Heart right ventricle (tissue), 16 donors: Measurements from ENCODE around the gene UBE2O. TPM values are rescaled to one million over a fixed set of nuclear protein-coding genes. Genes with fewer than 3 reads are reported as not detected.
A peak's percentile ranks its signal among the peaks of the same experiment; 100 is the strongest.

ENCODE experiments used
- ATAC-seq, 8 donors: fragments of 200-7000 bp; cut with Tn5 transposase; one replicate each; pipeline ENCODE4 v1.9.1; 2020; ENCODE audit warnings: mild to moderate bottlenecking in 8 of 8, moderate library complexity in 8 of 8, moderate number of reproducible peaks in 1 of 8
- DNase-seq, 2 donors: peaks; one replicate each; pipeline ENCODE4 v3.0.0-alpha.2; 2020
- H3K27ac ChIP-seq, 10 donors: fragments of 200-600 bp; sonication (generic) in 2 of 10; one replicate each; pipeline versions ENCODE4 v1.5.0 to v1.8.0; 2020 to 2022; ENCODE audit warnings: mild to moderate bottlenecking in 3 of 10
- H3K27me3 ChIP-seq, 7 donors: fragments of 200-600 bp; one replicate each; pipeline ENCODE4 v1.8.0; 2021 to 2022; ENCODE audit warnings: mild to moderate bottlenecking in 2 of 7
- H3K36me3 ChIP-seq, 9 donors: fragments of 200-600 bp; sonication (generic) in 1 of 9; one replicate each; pipeline versions ENCODE4 v1.5.0 to v1.8.0; 2020 to 2022; ENCODE audit warnings: mild to moderate bottlenecking in 2 of 9
- H3K4me1 ChIP-seq, 9 donors: fragments of 200-600 bp; sonication (generic) in 1 of 9; one replicate each; pipeline versions ENCODE4 v1.5.0 to v1.8.0; 2020 to 2022; ENCODE audit warnings: mild to moderate bottlenecking in 4 of 9
- H3K4me3 ChIP-seq, 10 donors: fragments of 200-600 bp; sonication (generic) in 2 of 10; one replicate each; pipeline versions ENCODE4 v1.5.0 to v1.8.0; 2020 to 2022; ENCODE audit warnings: mild to moderate bottlenecking in 7 of 10, moderate library complexity in 2 of 10
- H3K9me3 ChIP-seq, 11 donors: fragments of 200-600 bp in 10 of 11; sonication (generic) in 2 of 11; one replicate each; pipeline versions ENCODE4 v1.5.0 to v1.8.0; 2013 to 2022; ENCODE audit warnings: mild to moderate bottlenecking in 2 of 11, control low read depth in 1 of 11, moderate library complexity in 1 of 11
- CTCF ChIP-seq, 9 donors: fragments of 200-600 bp; sonication (generic) in 2 of 9; IDR thresholded peaks; one replicate each; pipeline versions ENCODE4 v1.5.0 to v1.8.0; 2021 to 2022; ENCODE audit warnings: antibody characterized with exemption in 9 of 9, mild to moderate bottlenecking in 5 of 9, moderate library complexity in 1 of 9
- WGBS, 2 donors: extraction: QIAGEN DNeasy Blood & Tissue Kit; methylation state at CpG; one replicate each; pipeline ENCODE4 v1.1.7; 2013; ENCODE audit warnings: inconsistent platforms in 1 of 2; 5-methylcytosine and 5-hydroxymethylcytosine counted together
- intact Hi-C, 10 donors: fragments of 100-400 bp; cut with DNase I; formaldehyde crosslinking; loops; one replicate each; pipeline versions ENCODE4 v1.11.1 to v1.14.2; 2022
- polyA plus RNA-seq, 2 donors: library from polyadenylated mRNA; stranded (reverse); fragments of 200-250 nt; gene quantifications; one replicate each; pipeline ENCODE4 v1.2.3, GENCODE V29; 2013
- total RNA-seq, 10 donors: library from RNA; stranded (reverse); fragmentation: NEBNext Ultra II Directional in 3 of 10; extraction: Animal tissue kit (Norgen Biotek cat#: 25700) in 3 of 10; gene quantifications; one replicate each; pipeline versions ENCODE4 v1.2.1 to v1.2.4, GENCODE V29; 2021 to 2023
- donor health status: Arrhythmogenic right ventricular cardiomyopathy.
- donor health status: ischemic (EF 13 %, LVEDD 7.1; RV severe dilation, severe dysfunction).
- donor health status: healthy with polysubstance abuse.
- donor health status: DM: no; HTN: yes; CAD: no.
- donor health status: DM: no; HTN: no; CAD: no.
- donor health status: ischemic (EF 25% LVEDD 6.9; RV normal size, moderate dysfunction).
- donor health status: ischemic (EF 25% LVEDD 5.7; RV mildly dilated, moderate dysfunction).
- donor health status: healthy.
- donor health status: DM: yes; HTN: yes; CAD: no.
- donor health status: Ischemic cardiomyopathy.
- donor health status: ischemic (EF 35%, LVEDD 5.7; RV mildly dilated, moderate dysfunction).
- donor health status: nonischemic (EF 11% LVEDD 7.7; RV severe dilation, severe dysfunction).
- donor health status: DM: yes; HTN: yes; CAD: no.
- donor health status: PGD.
- donor health status: ischemic (EF 29% LVEDD 5.4; RV normal size, mild dysfunction).
- donor health status: nonischemic (EF 23%, LVEDD 6.1; RV moderate dilation, normal function).

Gene UBE2O
- total and polyA plus RNA-seq, 12 donors, result 9.1 to 39.0 (median 34.3) TPM

GRCh38 chr17:76417499-76418143 lies 35.3 kb downstream of the UBE2O start:
- intact Hi-C loops, result no loop called here
- peaks cover 0 to 9% (median 0%) of the 10 kb centered on the region in 9 donors for H3K36me3 ChIP-seq
- no peak overlapping the region for H3K4me3 ChIP-seq
- ATAC-seq, result no peak
- no peak for DNase-seq
- peaks cover 21 to 88% (median 62%) of the 10 kb centered on the region in 9 donors for H3K4me1 ChIP-seq
- no peak for TF ChIP-seq CTCF (IDR thresholded peaks at IDR 0.05)
- H3K27ac ChIP-seq, result peak overlapping the region in 4 of 10 donors; percentile 4 to 48 (median 8)
- H3K27me3 ChIP-seq, result no peaks in the 10 kb centered on the region
- WGBS, 2 donors, result 50 to 59% methylated on average over 11 of the region's 11 CpGs
- no peaks in the 10 kb centered on the region for H3K9me3 ChIP-seq

GRCh38 chr17:76416899-76417298 lies 36.1 kb downstream of the UBE2O start:
- Histone ChIP-seq H3K9me3 (no peaks in the 10 kb centered on the region), H3K27ac (peak overlapping the region in 1 of 10 donors; percentile 4), H3K36me3 (peaks cover 0 to 16% (median 0%) of the 10 kb centered on the region in 9 donors), H3K4me3 (no peak overlapping the region), H3K4me1 (peaks cover 21 to 89% (median 60%) of the 10 kb centered on the region in 9 donors), H3K27me3 (no peaks in the 10 kb centered on the region)
- ATAC-seq (no peak), DNase-seq (no peak)
- WGBS, 2 donors, result 90 to 92% methylated on average over 4 of the region's 4 CpGs
- TF ChIP-seq CTCF (IDR thresholded peaks at IDR 0.05), result no peak
- intact Hi-C loops, result no loop called here

GRCh38 chr17:76416457-76416856 lies 36.5 kb downstream of the UBE2O start:
- Histone ChIP-seq H3K36me3 (peaks cover 0 to 18% (median 0%) of the 10 kb centered on the region in 9 donors), H3K27ac (no peak overlapping the region), H3K27me3 (no peaks in the 10 kb centered on the region), H3K4me1 (peaks cover 21 to 90% (median 58%) of the 10 kb centered on the region in 9 donors), H3K9me3 (no peaks in the 10 kb centered on the region), H3K4me3 (no peak overlapping the region)
- TF ChIP-seq CTCF (IDR thresholded peaks at IDR 0.05), result no peak
- 84 to 86% methylated on average over 6 of the region's 6 CpGs for WGBS, 2 donors
- intact Hi-C loops, result no loop called here
- DNase-seq (no peak), ATAC-seq (no peak)

GRCh38 chr17:76415786-76416185 lies 37.2 kb downstream of the UBE2O start:
- no peak for DNase-seq
- intact Hi-C loops, result no loop called here
- Histone ChIP-seq H3K4me1 (peaks cover 16 to 90% (median 52%) of the 10 kb centered on the region in 9 donors), H3K9me3 (no peaks in the 10 kb centered on the region), H3K36me3 (peaks cover 0 to 21% (median 0%) of the 10 kb centered on the region in 9 donors), H3K27me3 (no peaks in the 10 kb centered on the region), H3K4me3 (no peak overlapping the region), H3K27ac (no peak overlapping the region)
- ATAC-seq, result no peak
- 81 to 92% methylated on average over 15 of the region's 15 CpGs for WGBS, 2 donors
- no peak for TF ChIP-seq CTCF (IDR thresholded peaks at IDR 0.05)
